GM19193 (cell line): Measurements from ENCODE around the gene ANKLE2.

ENCODE experiments used
- POLR2A ChIP-seq: IDR thresholded peaks from 4 replicates; pipeline ENCODE4 v1.6.1; 2011; ENCODE audit not compliant: insufficient read depth, insufficient read length; ENCODE audit errors: extremely low read depth

Gene ANKLE2

DNA sequence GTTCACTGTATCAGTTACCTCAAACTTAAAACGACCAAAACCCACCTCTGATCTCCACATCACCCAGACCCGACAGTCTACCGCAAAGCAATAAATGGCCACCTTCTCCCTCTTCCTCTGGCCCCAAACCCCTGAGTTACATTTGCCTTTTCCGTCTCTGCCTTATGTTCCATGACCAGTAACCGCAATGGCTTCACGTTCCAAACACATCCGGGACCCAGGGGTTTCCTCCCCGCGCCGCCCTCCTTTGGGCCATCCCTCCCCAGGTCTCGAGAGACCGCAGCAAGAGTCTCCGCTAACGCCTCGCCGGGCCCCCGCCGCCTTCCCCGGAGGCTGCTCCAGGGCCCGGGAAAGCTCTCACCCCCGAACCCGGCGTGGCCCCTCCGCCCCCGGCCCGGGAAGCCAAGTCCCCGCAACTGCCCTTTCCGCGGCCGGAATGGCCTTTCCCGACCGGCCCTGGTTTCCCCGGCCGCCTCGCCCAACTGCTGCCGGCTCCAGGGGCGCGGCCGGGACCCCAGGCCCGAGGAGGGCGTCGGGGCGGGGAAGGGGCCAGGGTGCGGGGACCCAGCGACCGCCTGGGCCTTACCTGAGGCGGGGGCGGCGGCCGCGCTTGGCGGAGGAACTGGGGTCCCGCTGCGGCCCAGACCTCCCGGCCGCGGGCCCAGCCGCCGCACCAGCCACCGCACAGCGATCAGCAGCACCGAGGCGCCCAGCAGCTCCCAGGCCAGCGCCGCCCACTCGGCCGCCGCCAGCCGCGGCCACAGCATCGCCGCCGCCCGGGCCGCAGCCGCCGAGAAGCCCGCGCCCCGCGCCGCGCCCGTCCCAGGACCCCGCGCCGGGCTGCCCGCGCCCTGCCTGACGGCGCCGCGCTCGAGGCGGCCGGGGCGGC is at the start of gene ANKLE2:
Gene ANKLE2, minus strand, starts transcription at position 801 of the 889 bp plus-strand sequence. Its CDS starts 34 bp downstream, at position 767.
- no peak for TF ChIP-seq POLR2A

DNA sequence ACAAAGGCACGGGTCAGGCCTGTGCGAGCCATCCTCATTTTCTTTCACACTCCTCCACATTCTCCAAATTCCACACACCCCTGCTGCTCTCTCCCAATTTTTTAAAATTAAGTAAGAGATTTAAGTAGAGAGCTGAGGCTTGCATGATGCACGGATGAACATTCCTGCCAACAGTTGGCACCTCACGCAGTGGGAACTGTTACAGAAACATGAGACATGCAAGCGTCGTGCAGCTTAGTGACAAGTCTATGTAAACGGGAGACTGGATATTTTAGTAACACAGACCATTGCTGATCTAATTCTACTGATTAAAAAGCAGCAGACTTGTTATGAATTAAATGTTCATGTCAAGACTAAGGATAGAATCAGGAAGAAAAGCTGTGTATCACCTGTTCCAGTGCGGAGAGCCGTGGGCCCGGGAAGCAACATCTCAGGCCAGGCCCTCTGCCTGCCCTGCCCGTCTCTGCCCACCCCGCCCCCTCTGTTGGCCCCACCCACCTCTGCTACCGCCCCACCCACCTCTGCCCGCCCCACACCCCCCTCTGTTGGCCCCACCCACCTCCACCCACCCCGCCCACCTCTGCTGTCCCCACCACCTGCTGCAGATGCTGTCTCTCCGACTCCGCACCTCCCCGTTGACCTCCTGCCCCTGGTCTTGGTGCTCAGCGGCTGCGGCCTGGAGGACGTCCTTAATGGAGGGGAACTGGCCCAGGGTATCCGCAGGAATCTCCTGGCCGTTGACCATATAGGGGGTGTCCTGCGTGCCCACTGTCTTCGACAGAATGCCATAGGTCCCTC is 45.9 kb upstream of the ANKLE2 start:
- TF ChIP-seq POLR2A: no peak

DNA sequence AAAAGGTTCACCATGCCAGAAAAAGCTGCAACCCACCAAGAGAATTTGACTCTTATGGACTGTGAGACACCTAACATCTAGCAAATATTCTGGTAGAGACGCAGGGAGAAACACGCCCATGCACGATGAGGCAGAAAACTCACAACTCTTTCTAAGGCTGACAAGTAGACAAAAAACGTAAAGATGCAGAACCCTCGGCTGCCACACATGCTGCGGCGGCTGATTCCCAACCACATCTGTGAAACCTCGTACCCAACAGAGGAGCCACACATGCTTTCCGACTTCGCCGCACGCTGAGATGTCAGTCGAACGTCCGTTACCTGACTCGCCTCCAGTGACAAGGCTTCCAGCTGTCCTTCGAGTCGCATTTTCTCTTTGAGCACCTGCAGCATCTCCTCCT is 45.2 kb upstream of the ANKLE2 start:
- no peak for TF ChIP-seq POLR2A

DNA sequence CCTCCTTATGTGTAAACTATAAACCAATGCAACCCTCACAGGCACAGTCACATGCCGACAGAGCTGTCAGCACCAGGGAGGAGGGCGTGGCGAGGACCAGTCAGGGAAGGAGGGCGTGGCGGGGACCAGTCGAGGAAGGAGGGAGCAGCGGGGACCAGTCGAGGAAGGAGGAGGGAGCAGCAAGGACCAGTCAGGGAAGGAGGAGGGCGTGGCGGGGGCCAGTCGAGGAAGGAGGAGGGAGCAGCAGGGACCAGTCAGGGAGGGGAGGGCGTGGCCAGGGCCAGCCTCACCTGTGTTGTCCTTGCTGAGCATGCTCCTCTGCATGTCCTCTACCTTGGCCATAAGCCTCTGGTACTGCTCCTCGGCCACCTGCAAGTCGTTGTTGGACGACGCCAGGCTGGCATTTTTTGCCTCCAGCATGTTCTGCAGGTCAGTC is 42.8 kb upstream of the ANKLE2 start:
- no peak for TF ChIP-seq POLR2A

DNA sequence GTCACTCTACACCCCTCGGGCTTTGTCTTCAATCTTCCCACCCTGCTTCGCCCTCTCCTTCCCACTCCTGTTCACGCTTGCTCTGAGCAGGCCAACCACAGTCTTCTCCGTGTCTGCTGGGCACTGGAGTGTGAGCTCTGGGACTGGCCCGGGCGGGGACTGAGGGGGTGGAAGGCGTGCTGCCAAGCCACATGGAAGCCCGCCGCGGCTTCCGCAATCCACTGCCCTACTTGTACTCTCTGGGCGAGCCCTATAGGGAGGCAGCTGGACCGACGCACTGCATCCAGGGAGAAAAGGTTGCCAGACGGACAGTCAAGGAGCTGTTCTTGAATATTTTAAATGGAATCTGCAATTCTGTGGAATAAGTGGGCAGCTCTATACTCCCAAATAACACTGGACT is 42.3 kb upstream of the ANKLE2 start:
- TF ChIP-seq POLR2A: no peak

DNA sequence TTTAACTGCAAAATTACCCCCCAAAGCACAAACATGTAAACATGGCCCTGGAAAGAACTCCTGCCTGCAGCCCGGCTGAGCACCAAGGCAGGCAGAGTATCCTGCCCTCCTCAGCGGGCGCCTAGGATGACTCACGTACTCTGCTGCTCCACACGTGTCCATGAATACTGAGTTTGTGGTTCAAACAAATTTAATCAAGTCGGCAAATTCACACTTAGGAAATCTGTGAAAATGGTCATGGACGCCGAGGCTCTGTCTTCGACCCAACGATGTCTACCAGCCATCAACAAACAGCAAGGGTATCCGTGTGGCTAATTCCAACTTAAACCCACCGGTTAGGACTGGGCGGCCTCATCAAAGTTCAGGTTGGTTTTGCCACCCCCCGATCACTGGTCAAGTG is 41.5 kb upstream of the ANKLE2 start:
- TF ChIP-seq POLR2A: no peak

DNA sequence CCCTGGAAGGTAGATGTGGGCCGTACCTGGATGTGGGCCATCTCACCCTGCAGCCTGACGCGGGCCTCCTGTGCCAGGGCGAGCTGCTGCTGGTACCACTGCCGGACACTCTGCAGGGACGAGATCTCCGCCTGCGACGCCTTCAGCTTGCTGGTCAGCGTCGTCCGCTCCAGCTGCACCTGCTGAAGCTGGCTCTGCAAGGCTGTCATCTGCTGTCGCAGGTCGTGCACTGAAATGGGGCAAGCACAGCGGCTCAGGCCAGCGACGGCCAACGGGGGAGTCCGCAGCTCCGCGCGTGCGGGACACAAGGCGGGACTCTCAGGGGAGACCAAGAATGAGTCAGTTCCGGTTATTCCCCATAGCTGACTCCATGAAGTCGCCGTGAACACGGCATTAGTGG is 40.1 kb upstream of the ANKLE2 start:
- no peak for TF ChIP-seq POLR2A

DNA sequence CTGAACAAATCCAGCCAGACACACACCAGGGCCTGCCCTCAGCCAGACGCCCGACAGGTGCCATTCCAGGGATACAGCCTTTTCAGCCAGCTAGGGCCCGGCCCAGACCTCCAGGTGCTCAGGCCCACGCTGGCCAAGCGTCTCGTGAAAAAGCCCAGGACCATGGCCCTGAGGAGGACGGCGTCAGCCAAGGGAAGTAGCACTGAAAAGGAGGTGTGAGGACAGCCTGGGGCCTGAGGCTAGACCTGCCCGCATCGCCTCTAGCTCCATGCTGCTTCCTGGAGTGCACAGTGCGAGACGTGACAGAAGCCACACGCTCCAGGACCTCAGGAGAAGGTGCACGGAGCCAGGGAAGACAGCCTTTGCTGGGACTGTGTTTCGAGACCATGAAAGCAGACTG is 37.2 kb upstream of the ANKLE2 start:
- TF ChIP-seq POLR2A: no peak

DNA sequence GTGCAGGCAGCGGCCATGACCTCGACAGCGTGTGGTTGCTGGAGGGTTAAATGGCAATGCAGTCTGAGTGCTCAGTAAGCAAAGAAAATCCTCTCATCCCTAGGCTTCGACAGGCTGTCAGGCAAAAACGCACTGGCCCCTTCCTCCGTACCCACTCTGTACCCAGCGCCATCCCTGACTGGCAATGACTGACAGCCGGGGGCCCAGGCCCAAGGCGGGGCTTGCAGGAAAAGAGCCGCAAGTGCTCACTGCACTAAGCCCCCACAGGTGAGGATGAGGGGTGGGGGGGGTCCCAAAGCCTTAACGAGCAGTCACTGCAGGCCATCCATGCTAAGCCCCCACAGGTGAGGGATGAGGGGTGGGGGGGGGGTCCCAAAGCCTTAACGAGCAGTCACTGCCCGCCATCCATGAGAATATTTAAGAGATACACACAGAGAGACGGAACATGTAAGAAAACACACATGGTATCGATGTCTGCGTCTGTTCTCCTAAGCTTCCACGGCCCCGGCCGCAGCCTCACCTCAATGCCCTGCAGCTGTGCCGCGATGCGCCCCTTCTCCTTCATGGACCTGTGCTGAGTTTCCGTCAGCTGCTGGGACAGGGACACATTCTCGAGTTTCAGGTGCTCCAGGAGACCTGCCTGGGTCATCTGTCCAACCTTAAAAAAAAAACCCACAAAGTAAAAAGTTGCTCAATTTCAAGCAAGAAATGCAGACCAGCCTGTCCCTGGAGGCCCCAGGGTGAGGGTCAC is 36.4 kb upstream of the ANKLE2 start:
- no peak for TF ChIP-seq POLR2A

DNA sequence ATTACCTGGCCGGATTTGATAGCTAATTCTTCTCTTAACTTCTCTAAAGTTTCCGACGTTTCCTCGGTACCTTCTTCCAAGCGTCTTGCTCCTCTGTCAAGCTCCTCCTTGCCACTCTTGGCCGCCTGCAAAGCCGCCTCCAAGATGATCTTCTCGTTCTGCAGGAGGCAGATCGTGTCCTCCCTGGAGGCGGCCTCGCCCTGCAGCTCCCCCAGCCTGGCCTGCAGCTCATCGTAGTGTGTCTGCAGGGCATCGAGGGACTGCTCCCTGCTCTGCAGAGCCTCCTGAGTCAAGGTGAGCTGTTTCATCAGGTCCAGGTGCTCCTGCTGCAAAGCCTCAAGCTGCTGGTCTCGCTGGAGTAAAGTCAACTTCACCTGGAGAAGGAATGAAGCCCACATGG is 34.2 kb upstream of the ANKLE2 start:
- TF ChIP-seq POLR2A: no peak

DNA sequence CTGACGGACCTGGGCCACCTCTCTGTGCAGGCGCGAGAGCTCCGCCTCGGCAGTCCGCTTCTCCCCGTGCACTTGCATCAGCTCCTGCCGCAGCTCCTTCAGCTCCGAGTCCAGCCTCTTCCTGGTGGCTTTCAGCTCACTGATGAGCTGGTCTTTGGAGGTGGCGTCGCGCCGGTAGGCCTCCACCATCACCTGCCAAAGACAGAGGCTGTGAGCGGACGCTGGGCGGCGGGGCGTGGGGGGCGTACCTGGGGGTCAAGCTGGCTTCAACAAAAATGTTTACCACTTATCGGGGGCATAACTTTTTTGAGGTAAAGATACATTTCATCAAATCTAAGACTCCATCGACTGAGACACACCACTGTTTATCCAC is 27.5 kb upstream of the ANKLE2 start:
- no peak for TF ChIP-seq POLR2A

DNA sequence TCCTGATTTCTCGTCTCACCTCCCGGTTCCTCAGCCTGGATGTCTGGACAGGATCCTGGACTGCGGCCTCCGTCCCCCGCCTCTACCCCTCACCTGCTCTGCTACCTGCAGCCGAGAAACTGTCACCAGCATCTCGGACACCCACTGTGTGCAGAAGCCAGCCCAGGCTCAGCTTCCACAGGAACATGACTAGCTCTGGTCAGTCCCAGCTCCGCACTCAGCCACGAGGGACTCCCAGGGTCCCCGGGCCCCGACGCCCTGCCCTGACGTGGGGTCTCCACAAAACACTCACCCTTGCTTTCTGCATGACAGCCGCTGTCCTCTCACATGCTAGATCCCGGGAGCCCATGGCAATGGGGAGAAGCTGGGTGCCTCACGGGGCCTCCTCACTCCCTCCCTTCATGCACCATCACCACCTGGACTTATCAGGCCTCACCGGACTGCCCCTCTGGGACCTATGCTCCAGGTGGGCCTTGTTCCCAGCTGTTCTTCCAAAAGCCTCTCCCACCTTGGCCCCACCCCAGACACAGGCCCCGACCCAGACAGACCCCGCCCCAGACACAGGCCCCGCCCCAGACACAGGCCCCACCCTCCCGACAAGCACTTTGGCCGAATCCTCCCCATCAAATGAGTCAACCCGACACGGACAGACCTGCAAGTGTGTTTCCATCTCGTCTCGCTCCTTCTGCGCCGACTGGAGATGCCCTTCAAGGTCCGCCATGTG is 26.9 kb upstream of the ANKLE2 start:
- no peak for TF ChIP-seq POLR2A

DNA sequence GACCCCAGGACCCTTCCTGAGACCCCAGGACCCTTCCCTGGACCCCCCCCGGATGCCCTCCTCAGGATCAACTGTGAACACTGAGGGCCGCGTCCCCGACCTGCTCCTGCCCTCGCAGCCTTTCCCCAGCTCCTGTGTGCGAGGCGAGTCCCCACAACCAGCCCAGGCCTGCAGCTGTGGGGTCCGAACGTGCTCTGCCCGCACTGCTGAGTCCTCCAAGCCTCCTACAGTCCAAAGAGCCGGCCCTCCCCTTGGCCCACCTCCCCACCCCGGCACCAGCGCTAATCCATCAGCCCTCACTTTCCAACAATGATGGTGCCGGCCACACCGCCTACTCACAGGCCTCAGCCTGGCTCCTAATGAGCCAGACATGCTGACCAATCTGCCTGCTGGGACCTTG is 26.2 kb upstream of the ANKLE2 start:
- no peak for TF ChIP-seq POLR2A

DNA sequence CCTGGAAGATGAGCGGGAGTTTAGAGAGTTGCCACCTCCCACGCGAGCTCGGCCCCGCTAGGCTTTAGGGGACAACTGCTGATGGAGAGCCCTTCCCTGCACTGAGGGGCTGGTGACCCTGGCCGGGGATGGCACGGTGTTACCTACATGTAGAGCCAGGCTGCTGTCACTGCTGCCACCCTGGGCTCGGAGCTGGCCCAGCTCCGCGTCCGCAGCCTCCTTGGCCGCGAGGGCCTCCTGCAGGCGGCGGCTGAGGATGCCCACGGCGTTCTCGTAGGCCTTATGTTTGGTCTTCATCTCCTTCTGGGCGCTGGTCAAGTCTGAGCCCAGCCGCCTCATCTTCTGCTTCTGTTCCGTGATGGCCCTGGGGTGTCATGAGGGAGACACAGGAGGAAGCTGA is 24.6 kb upstream of the ANKLE2 start:
- TF ChIP-seq POLR2A: no peak

DNA sequence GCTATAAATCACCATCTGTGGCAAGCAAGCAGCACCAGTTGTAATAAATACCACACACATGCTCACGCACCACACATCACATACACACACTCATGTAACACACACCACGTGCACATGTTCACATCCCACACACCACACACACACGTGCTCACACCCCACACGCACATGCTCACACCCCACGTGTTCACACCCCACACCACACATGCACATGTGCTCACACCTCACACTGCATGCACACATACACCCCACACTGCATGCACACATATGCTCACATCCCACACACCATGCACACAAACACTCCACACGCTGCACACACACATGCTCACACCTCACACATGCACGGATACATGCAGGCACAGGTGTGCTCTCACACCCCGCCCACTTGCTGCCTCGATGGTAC is 22.9 kb upstream of the ANKLE2 start:
- TF ChIP-seq POLR2A: no peak

DNA sequence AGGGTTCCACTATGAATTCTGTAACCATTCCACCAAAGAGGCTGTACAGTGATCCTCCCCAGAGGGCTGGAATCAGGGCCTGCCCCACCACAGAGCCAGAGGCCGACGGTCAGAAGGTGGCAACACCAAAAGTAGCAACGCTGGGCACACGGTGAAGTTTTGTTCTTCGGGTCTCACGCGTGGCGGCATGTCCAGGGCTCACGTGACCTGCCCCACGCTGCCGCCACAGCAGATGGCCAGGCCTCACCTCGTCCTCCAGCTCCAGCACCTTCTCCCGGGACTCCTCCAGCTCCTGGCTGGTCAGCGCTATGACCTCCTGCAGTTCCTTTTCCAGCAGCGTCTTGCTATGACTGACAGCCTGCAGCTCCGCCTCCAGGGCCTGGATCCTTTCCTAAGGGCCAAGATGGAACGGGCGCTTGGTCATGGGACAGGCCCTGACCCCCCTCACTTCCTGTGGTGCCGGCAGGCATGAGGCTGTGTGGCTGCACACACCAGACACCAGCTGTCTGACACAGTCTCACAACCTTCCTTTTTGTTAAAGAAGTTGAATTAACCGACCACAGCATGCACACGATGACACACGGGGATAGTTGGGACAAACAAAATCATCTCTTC is 22.4 kb upstream of the ANKLE2 start:
- TF ChIP-seq POLR2A: no peak
